Uterus (tissue), 2 donors: ENCODE data around the gene TTLL10.

ENCODE experiments used
- CTCF ChIP-seq, 4 experiments: fragments of 200-600 bp in 2 of 4; fragments of 450-650 bp in 2 of 4; sonication (generic) in 2 of 4; IDR thresholded peaks; one replicate each; pipeline ENCODE4 v1.5.1; 2016 to 2019; ENCODE audit warnings: antibody characterized with exemption in 4 of 4, mild to moderate bottlenecking in 2 of 4, moderate library complexity in 1 of 4
- POLR2A ChIP-seq, 2 donors: fragments of 450-650 bp; IDR thresholded peaks; one replicate each; pipeline ENCODE4 v1.6.1; 2016; ENCODE audit warnings: antibody characterized with exemption in 2 of 2, mild to moderate bottlenecking in 1 of 2, moderate library complexity in 1 of 2

GRCh38 chr1:1233567-1233892, 59.9 kb downstream of the TTLL10 start:
- no peak for TF ChIP-seq CTCF (IDR thresholded peaks at IDR 0.05)
- TF ChIP-seq POLR2A (IDR thresholded peaks at IDR 0.05): no peak
